Activated CD4-positive, alpha-beta T cell treated with anti-CD3 and anti-CD28 coated beads, Interleukin-2, amount 10 ng/mL, durations not matched to agents 7 days and 5 days (primary cell): Measurements from ENCODE around the gene GNAI3. TPM values are rescaled to one million over a fixed set of nuclear protein-coding genes. Genes with fewer than 3 reads are reported as not detected.

Experiments
- CTCF ChIA-PET: fragments of 350-600 bp; sonication (Branson Sonifier 250); formaldehyde crosslinking; loops from one replicate; lab custom pipeline; 2021; ENCODE audit warnings: antibody characterized with exemption; lab: Charles Lee
- POLR2A ChIA-PET: fragments of 350-600 bp; sonication (Branson Sonifier 250); formaldehyde crosslinking; loops from one replicate; lab custom pipeline; 2021; ENCODE audit warnings: antibody characterized with exemption; lab: Charles Lee
- DNase-seq: peaks from one replicate; pipeline ENCODE4 v3.0.0-alpha.2; 2020
- H3K27ac Mint-ChIP-seq: one replicate; pipeline ENCODE4 v1.8.0; 2021; ENCODE audit warnings: mild to moderate bottlenecking, moderate library complexity, mixed read lengths
- H3K27me3 Mint-ChIP-seq: one replicate; pipeline ENCODE4 v1.8.0; 2021; ENCODE audit warnings: mixed read lengths
- H3K36me3 Mint-ChIP-seq: one replicate; pipeline ENCODE4 v1.8.0; 2021; ENCODE audit warnings: low read depth, mixed read lengths
- H3K4me1 Mint-ChIP-seq: one replicate; pipeline ENCODE4 v1.8.0; 2021; ENCODE audit warnings: mixed read lengths
- H3K4me3 Mint-ChIP-seq: one replicate; pipeline ENCODE4 v1.8.0; 2021; ENCODE audit warnings: mild to moderate bottlenecking, moderate library complexity, mixed read lengths
- H3K9me3 Mint-ChIP-seq: one replicate; pipeline ENCODE4 v1.8.0; 2021; ENCODE audit warnings: mixed read lengths
- total RNA-seq, 2 experiments: library from RNA; stranded (reverse); gene quantifications; one replicate each; pipeline ENCODE4 v1.2.3, GENCODE V29; 2021

GNAI3 gene
- total RNA-seq, 2 experiments from 2014 or later, result 8.8 to 9.7 TPM

DNA sequence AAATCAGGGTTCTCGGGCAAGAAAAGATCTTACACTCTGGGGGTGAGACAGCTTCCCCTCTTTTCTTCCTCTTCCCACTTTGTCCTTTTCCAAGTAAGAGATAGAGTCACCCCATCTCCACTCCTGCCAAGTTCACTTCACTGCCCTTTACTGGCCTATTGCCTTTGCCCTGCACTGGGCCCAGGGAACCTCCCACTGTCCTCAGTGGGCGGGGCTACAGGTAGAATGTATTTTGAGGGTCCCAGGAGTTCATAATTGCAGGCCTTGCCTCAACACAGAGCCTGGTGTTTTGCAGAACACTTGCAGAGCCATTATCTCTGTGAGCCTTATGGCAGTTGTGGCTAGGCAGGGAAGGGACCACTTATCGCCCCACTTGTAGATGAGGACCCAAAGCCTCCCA, 74.5 kb downstream of the GNAI3 start:
- peaks cover 55% of the 10 kb centered on the region for H3K4me1 Mint-ChIP-seq
- DNase-seq, result no peak
- peak overlapping the region; percentile 84 for H3K4me3 Mint-ChIP-seq
- no peaks in the 10 kb centered on the region for H3K9me3 Mint-ChIP-seq
- peaks cover 24% of the 10 kb centered on the region for H3K36me3 Mint-ChIP-seq
- ChIA-PET CTCF (interaction anchor here (2.5 to 10.3 kb wide), 2 partner anchors 16 to 91 kb away, joined by 9 to 67 read pairs; no protein-coding TSS in a partner anchor), POLR2A (no interaction called here)
- no peaks in the 10 kb centered on the region for H3K27me3 Mint-ChIP-seq
- peak overlapping the region; percentile 86 for H3K27ac Mint-ChIP-seq

DNA sequence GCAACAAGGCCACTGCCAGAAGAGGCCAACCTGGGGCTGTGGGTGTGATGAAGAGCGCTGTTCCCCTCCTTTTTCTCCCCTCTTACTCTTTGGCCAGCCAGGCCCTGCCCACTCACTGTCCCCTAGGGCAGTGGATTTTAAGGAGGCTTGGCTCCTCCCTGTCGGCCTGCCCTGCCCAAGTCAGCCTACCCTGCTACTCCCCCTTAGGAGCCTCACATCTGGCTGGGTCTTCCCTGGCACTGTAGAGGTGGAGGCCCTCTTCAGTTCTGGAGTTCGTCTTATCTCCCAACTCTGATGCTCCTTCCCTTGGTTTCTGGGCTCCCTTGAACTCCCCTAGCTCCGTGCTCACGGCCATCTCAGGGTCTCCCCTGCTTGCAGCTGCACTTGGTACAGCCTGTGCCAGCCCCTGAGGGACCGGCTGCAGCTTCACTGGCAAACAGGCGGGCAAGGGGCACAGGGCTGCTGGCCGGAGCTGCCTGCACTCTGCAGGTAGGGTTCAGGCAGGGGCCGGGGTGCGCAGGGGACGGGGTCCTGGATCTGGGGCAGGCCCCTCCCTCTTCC, 75.3 kb downstream of the GNAI3 start:
- POLR2A ChIA-PET, result no interaction called here
- Mint-ChIP-seq H3K4me1 (peaks cover 51% of the 10 kb centered on the region), H3K4me3 (peak overlapping the region; percentile 84), H3K27ac (peak overlapping the region; percentile 86), H3K36me3 (peaks cover 24% of the 10 kb centered on the region), H3K27me3 (no peaks in the 10 kb centered on the region), H3K9me3 (no peaks in the 10 kb centered on the region)
- no peak for DNase-seq
- CTCF ChIA-PET, result interaction anchor here (0.9 to 10.3 kb wide), 6 partner anchors 10 to 91 kb away, joined by 3 to 67 read pairs (median 7); no protein-coding TSS in a partner anchor

DNA sequence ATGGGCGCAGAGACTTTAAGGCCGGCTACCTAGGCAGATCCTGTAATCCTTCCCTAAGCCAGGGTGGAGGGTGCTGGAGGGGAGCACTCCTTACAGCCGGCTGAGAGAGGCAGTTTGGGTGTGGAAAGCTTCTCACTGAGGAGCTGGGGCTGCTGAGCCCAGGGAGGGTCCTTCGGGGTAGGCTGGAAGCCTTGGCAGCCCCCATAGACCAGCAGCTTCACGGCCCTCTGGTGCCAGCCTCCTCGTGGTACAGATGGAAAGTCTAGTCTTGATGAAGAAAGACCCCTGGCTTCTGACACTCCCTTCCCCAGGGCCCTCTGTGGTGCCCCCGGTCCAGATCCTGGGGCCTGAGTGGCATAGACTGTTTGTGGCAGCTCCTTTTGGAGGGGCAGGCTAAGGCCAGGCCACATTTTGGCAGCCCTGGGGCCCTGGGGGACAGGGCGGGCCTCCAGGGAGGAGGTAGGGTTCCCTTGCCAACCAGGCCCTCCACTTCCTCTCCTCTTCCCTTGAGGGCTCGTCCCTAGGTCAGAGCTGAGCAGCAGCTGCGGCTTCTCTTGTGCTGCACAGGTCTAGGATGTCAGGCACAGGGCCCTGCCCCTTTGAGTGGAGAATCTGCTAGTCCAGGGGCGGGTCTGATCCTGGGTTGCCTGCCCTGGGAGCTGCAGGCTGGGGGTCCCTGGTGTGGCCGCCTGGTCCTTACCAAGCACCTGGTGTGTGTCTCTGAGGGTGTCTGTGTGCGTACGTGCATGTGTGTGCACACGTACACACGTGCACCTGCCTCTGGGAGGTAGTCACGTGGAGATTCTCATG, 76.0 kb downstream of the GNAI3 start:
- no peaks in the 10 kb centered on the region for H3K27me3 Mint-ChIP-seq
- peaks cover 44% of the 10 kb centered on the region for H3K4me1 Mint-ChIP-seq
- H3K36me3 Mint-ChIP-seq, result peaks cover 29% of the 10 kb centered on the region
- H3K9me3 Mint-ChIP-seq, result no peaks in the 10 kb centered on the region
- ChIA-PET POLR2A (no interaction called here), CTCF (interaction anchor here (0.7 to 10.3 kb wide), 7 partner anchors 11 to 92 kb away, joined by 3 to 67 read pairs (median 5); no protein-coding TSS in a partner anchor)
- H3K4me3 Mint-ChIP-seq, result peak overlapping the region; percentile 84
- DNase-seq, result peak; percentile 45
- peak overlapping the region; percentile 86 for H3K27ac Mint-ChIP-seq

DNA sequence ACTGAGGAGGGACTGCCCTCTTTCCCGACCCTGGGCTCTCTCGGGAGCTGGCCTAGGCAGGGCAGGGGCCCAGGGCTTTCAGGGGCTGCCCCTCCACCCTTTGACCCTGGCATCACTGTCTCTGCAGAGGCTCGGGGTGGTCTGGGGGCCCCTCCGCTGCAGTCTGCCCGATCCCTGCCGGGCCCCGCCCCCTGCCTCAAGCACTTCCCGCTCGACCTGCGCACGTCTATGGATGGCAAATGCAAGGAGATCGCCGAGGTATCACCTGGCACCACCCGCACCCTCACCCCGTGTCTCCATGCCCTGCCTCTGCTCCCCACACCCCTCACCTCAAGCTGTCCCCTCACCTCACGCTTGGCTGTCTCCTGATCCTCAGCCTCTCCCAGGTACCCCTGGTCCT, 76.8 kb downstream of the GNAI3 start:
- peak overlapping the region; percentile 79 for H3K27ac Mint-ChIP-seq
- peaks cover 37% of the 10 kb centered on the region for H3K36me3 Mint-ChIP-seq
- DNase-seq, result peak; percentile 4
- H3K4me3 Mint-ChIP-seq, result no peak overlapping the region
- H3K27me3 Mint-ChIP-seq, result no peaks in the 10 kb centered on the region
- no peaks in the 10 kb centered on the region for H3K9me3 Mint-ChIP-seq
- ChIA-PET CTCF (interaction anchor here (0.7 to 10.3 kb wide), 6 partner anchors 10 to 93 kb away, joined by 3 to 67 read pairs (median 7); no protein-coding TSS in a partner anchor), POLR2A (no interaction called here)
- peaks cover 42% of the 10 kb centered on the region for H3K4me1 Mint-ChIP-seq

DNA sequence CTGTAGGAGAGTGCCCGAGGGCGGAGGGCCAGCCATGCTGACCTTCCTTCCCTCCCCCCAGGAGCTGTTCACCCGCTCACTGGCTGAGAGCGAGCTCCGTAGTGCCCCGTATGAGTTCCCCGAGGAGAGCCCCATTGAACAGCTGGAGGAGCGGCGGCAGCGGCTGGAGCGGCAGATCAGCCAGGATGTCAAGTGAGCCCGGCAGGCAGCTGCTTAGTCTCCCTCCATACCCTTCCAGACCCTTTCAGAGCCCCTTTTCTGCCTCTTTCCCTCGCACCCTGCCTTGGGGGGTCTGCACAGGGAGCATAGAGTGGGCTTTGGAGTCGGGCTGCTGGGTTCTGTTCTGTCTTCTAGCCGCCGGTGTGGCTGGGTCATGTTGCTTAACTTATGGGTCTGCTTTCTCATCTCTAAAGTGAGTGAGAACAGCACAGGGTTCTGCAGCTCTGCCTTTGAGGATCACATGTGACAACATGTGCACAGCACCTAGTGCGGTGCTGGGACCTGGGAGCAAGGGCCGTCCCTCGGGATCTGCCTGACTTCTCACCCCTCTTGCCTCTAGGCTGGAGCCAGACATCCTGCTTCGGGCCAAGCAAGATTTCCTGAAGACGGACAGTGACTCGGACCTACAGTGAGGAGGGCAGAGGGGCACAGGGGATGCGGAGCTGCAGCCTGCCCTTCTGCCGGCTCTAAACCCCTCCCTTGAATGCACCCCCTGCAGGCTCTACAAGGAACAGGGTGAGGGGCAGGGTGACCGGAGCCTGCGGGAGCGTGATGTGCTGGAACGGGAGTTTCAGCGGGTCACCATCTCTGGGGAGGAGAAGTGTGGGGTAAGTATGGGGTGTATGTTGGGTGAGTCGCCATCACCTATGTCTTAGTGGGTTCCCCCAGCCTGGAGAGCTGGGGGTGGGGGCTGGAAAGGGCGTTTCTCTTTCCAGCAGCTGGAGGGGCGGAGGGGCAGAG, 77.5 kb downstream of the GNAI3 start:
- DNase-seq, result peak; percentile 5
- Mint-ChIP-seq H3K36me3 (peaks cover 40% of the 10 kb centered on the region), H3K9me3 (no peaks in the 10 kb centered on the region), H3K27me3 (no peaks in the 10 kb centered on the region), H3K4me1 (peaks cover 42% of the 10 kb centered on the region), H3K27ac (peak overlapping the region; percentile 79), H3K4me3 (no peak overlapping the region)
- POLR2A ChIA-PET, result no interaction called here
- CTCF ChIA-PET, result interaction anchor here (0.6 to 10.3 kb wide), 4 partner anchors 9 to 80 kb away, joined by 3 to 67 read pairs (median 4); no protein-coding TSS in a partner anchor

DNA sequence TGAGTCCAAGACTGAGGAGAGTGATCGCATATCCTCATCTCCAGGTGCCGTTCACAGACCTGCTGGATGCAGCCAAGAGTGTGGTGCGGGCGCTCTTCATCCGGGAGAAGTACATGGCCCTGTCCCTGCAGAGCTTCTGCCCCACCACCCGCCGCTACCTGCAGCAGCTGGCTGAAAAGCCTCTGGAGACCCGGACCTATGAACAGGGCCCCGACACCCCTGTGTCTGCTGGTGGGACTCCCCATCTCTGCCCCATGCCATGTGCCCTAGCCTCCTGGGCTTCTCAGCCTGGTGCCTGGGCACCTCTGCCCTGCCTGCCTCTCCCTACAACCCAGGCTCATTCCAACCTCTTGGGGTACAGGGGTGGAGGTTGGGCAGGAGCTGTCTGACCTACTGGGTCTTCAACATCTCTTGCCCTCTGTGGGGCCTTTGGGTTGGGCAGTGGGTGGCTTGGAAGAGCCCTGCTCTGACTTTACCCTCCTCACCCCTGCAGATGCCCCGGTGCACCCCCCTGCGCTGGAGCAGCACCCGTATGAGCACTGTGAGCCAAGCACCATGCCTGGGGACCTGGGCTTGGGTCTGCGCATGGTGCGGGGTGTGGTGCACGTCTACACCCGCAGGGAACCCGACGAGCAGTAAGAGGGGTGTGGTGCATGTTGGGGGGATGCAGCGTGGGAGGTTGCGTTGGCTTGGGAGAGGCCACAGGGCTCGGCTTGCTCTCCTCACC, 78.4 kb downstream of the GNAI3 start:
- Mint-ChIP-seq H3K9me3 (no peaks in the 10 kb centered on the region), H3K4me1 (peaks cover 39% of the 10 kb centered on the region), H3K4me3 (no peak overlapping the region), H3K27ac (no peak overlapping the region), H3K36me3 (peaks cover 44% of the 10 kb centered on the region), H3K27me3 (no peaks in the 10 kb centered on the region)
- ChIA-PET CTCF (interaction anchor here (10.3 kb wide), 1 partner anchor 12 kb away, joined by 67 read pairs; no protein-coding TSS in a partner anchor), POLR2A (no interaction called here)
- peak; percentile 4 for DNase-seq

DNA sequence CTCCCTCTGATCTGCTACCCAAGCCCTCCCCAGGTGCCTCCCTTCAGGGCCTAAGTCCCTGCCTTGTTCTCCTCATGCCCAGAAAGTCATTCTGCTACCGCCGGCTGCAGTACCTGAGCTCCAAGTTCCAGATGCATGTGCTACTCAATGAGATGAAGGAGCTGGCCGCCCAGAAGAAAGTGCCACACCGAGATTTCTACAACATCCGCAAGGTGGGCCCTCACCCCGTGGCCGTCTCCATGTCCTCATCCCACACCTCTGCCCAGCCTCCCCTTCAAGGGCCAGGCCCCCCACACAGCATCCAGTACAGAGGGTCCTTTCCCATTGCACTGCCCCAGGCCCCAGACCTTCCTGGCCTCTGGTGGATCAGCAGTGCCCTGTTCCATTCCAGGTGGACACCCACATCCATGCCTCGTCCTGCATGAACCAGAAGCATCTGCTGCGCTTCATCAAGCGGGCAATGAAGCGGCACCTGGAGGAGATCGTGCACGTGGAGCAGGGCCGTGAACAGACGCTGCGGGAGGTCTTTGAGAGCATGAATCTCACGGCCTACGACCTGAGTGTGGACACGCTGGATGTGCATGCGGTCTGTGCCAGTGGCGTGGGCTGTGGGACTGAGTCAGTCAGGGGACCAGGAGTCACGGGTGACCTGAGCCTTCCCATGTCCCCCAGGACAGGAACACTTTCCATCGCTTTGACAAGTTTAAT, 79.4 kb downstream of the GNAI3 start:
- peak; percentile 5 for DNase-seq
- no peaks in the 10 kb centered on the region for H3K27me3 Mint-ChIP-seq
- ChIA-PET POLR2A (no interaction called here), CTCF (interaction anchor here (1.5 to 10.3 kb wide), 4 partner anchors 11 to 82 kb away, joined by 3 to 67 read pairs (median 19); no protein-coding TSS in a partner anchor)
- H3K4me3 Mint-ChIP-seq, result no peak overlapping the region
- H3K9me3 Mint-ChIP-seq, result no peaks in the 10 kb centered on the region
- H3K36me3 Mint-ChIP-seq, result peaks cover 40% of the 10 kb centered on the region
- H3K27ac Mint-ChIP-seq, result no peak overlapping the region
- H3K4me1 Mint-ChIP-seq, result peaks cover 29% of the 10 kb centered on the region

DNA sequence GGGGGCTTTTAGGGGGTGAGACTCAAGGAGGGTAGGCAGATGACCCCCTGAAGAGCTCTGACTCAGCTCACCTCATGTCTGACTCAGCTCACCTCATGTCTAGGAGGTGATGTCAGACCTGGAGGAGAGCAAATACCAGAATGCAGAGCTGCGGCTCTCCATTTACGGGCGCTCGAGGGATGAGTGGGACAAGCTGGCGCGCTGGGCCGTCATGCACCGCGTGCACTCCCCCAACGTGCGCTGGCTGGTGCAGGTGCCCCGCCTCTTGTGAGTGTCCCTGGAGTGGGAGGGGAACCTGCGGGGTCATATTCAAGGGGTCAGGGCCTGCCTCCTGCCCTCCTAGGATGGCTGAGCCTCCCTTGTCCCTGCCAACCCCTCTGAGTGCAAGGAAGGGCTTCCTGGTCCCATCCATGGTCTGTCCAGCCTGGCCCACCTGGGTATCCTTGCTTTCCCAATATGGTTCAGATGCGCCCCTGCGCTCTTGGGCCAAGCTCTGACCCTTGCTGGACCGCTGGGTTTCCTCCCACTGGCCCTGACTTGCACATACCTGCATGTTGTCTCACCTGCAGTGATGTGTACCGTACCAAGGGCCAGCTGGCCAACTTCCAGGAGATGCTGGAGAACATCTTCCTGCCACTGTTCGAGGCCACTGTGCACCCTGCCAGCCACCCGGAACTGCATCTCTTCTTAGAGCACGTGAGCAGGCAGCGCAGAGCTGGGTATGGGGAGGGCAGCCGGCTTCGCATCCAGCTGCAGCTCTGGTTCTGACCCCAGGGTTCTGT, 80.3 kb downstream of the GNAI3 start:
- peak overlapping the region; percentile 62 for H3K27ac Mint-ChIP-seq
- CTCF ChIA-PET, result interaction anchor here (0.6 to 10.3 kb wide), 10 partner anchors 10 to 1046 kb away, joined by 3 to 67 read pairs (median 4); partner anchors contain the start of genes EPS8L3 and GNAI3
- POLR2A ChIA-PET, result no interaction called here
- DNase-seq, result peak; percentile 4
- H3K36me3 Mint-ChIP-seq, result peaks cover 40% of the 10 kb centered on the region
- H3K9me3 Mint-ChIP-seq, result no peaks in the 10 kb centered on the region
- H3K27me3 Mint-ChIP-seq, result no peaks in the 10 kb centered on the region
- H3K4me3 Mint-ChIP-seq, result no peak overlapping the region
- H3K4me1 Mint-ChIP-seq, result peaks cover 20% of the 10 kb centered on the region

DNA sequence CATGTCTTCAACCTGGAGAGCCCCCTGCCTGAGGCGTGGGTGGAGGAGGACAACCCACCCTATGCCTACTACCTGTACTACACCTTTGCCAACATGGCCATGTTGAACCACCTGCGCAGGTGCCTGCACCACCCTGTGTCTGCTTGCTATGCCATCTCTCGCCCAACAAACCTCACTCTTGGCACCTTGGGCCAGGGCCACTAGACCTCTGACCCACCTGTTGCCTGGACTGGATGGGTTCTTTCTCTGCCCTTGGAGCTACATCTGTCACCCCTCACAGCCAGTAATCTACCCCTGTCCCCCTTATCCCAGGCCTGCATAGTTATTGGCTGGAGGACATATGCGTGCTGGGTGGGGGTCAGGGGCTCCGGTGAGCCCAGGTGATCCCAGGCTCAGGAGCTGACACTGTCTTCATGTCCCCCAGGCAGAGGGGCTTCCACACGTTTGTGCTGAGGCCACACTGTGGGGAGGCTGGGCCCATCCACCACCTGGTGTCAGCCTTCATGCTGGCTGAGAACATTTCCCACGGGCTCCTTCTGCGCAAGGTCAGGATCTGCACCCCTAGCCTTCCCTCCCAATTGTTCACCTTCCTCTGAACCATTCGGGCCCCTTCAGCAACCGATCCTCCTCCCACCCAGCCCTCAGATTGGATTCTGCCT, 81.1 kb downstream of the GNAI3 start:
- H3K27me3 Mint-ChIP-seq, result no peaks in the 10 kb centered on the region
- H3K36me3 Mint-ChIP-seq, result peaks cover 40% of the 10 kb centered on the region
- no peaks in the 10 kb centered on the region for H3K9me3 Mint-ChIP-seq
- DNase-seq, result peak; percentile 3
- H3K4me3 Mint-ChIP-seq, result no peak overlapping the region
- ChIA-PET CTCF (interaction anchor here (0.7 to 10.3 kb wide), 9 partner anchors 9 to 134 kb away, joined by 3 to 67 read pairs (median 5); partner anchors contain the start of genes EPS8L3 and GNAI3), POLR2A (no interaction called here)
- H3K27ac Mint-ChIP-seq, result peak overlapping the region; percentile 62
- peaks cover 17% of the 10 kb centered on the region for H3K4me1 Mint-ChIP-seq
